ENCODE data around the gene MAP1S.

MAP1S gene

GRCh38 chr19:17688853-17689595, 30.3 kb upstream of the MAP1S start:
- DNase-seq (ENCODE audit: low read depth), result no peak

DNA sequence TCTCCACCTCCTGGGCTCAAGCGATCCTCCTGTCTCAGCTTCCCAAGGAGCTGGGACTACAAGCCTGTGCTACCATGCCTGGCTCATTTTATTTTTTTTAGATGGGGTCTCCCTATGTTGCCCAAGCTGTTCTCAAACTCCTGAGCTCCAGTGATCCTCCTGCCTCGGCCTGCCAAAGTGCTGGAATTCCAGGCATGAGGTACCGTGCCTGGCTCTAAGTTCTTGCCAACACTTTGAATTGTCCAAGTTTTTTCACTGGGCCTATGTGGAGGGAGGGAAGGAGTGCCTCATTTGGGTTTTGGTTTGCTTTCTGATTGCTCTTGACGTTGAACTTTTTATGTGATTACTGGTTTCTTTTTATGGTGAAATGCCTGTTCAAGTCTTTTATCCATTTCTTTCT, 26.7 kb upstream of the MAP1S start:
- no peak for DNase-seq (ENCODE audit: low read depth)

DNA sequence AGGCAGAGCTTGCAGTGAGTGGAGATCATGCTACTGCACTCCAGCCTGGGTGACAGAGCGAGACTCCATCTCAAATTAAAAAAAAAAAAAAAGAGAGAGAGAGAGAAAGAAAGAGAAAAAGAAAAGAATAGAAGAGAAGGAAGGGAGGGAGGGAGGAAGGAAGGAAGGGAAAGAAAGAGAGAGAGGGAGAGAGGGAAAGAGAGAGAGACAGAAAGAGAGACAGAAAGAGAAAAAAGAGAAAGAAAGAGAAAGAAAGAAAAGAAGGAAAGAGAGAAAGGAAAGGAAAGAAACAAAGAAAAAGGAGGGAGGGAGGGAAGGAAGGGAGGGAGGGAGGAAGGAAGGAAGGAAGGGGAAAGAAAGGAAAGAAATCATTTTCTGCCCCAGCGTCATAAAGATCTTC, 24.1 kb upstream of the MAP1S start:
- no peak for DNase-seq (ENCODE audit: low read depth)

- no peak for DNase-seq (ENCODE audit: low read depth)
Observed at GRCh38 chr19:17703824-17704463, 15.3 kb upstream of the MAP1S start.

DNA sequence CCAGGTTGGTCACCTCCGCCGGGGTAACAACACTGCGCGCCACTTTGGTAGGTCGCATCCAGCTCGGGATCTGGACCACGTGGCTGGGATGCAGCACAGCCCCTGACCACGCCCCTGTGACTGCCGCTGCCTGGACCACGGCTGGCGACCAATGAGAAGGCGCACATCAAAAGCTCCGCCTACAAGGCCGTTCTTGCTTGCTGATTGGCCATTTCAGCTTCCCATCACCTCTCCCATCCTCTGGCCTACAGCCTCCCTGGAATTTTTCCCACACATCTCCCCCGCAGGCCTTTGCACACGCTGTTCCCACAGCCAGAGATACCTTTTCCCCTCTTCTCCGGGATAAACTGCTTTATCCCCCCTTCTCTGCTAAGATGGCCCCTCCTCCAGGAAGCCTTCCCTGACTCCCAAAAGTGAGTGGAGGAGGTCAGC, 12.5 kb upstream of the MAP1S start:
- DNase-seq (ENCODE audit: low read depth), result no peak

- no peak for DNase-seq (ENCODE audit: low read depth)
Observed at GRCh38 chr19:17711851-17712250, 7.4 kb upstream of the MAP1S start.

GRCh38 chr19:17716309-17716929, 2.9 kb upstream of the MAP1S start:
- DNase-seq (ENCODE audit: low read depth), result no peak

- DNase-seq (ENCODE audit: low read depth), result no peak
Observed at GRCh38 chr19:17718550-17718946, 732 bp upstream of the MAP1S start.

DNA sequence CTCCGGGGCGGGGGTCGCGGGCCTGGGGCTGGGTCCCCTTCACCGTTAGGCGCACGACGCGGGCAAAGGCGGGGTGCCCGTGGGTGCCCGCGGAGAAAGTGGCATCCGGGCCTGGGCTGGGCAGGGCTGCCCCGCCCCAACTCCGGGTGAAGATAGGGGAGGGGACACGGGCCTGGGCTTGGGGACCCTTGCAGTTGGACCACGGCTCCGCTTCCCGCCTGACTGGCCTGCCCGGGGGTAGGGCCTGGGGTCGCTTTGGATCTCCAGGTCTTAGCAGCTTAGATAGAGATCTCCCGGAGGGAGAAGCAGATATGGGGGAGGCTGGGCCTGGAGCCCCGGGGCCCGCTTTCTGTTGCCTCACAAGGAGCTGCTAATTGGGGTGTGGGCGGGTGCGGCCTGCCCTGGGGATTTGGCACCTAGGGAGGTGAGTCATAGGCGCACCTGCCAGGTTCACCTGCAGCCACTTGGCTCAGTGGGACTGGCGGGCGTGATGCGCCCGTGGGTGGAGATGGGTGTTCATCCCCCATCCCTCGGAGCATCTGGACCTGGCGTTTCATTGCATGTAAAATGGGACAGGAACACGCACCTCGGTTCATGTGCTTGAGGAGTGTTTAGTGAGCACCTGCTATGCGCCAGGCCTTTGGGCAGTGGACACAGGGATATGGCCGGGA, 585 bp downstream of the MAP1S start:
- DNase-seq (ENCODE audit: low read depth), result no peak

DNA sequence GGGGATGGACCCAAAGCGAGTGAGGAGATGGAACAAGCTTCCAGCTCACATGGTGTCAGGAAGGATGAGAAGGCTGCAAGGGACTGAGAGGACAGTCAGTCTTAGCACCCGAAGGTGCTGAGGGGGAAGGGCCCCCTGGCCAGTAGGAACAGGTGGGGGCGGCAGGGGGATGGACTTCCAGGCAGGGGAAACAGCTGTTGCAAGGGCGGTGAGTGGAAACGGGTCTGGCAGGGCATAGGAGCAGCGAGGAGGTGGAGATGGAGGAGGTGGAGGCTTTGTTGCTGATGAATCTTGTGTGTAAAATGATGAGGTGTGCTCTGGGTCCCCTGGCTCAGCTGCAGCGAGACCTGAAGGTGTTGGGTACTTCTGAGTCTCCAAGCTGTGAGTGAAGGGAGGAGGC, 1.2 kb downstream of the MAP1S start:
- no peak for DNase-seq (ENCODE audit: low read depth)

- no peak for DNase-seq (ENCODE audit: low read depth)
Observed at GRCh38 chr19:17721111-17721628, 1.9 kb downstream of the MAP1S start.

GRCh38 chr19:17721821-17722220, 2.5 kb downstream of the MAP1S start:
- no peak for DNase-seq (ENCODE audit: low read depth)

DNA sequence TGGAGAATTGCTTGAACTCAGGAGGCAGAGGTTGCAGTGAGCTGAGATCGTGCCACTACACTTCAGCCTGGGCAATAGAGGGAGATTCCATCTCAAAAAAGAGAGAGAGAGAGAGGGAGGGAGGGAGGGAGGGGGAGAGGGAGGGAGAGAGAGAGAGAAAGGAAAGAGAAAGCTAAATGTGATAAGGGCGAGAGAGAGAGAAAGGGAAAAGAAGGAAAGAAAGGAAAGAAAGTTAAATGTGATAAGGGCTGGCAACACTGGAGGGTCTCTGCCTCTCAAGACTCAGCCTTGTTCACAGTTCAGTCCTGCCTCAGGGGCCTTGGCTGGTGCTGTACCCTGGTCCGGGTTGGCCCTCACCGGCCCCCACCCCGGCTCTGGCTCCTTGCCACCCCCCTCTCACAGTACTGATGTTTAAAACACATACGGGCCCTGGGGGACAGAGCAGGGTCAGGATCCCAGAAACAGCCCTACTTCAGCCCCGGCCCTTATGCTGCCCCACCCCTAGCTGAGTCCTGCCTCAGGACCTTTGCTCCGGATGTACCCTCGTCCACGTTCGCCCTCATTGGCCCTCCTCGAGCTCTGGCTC, 3.5 kb downstream of the MAP1S start:
- no peak for DNase-seq (ENCODE audit: low read depth)

- no peak for DNase-seq (ENCODE audit: low read depth)
Observed at GRCh38 chr19:17724655-17725054, 5.4 kb downstream of the MAP1S start.

- no peak for DNase-seq (ENCODE audit: low read depth)
Observed at GRCh38 chr19:17725422-17726078, 6.3 kb downstream of the MAP1S start.

- DNase-seq (ENCODE audit: low read depth), result no peak
Observed at GRCh38 chr19:17726136-17726741, 7.0 kb downstream of the MAP1S start.

DNA sequence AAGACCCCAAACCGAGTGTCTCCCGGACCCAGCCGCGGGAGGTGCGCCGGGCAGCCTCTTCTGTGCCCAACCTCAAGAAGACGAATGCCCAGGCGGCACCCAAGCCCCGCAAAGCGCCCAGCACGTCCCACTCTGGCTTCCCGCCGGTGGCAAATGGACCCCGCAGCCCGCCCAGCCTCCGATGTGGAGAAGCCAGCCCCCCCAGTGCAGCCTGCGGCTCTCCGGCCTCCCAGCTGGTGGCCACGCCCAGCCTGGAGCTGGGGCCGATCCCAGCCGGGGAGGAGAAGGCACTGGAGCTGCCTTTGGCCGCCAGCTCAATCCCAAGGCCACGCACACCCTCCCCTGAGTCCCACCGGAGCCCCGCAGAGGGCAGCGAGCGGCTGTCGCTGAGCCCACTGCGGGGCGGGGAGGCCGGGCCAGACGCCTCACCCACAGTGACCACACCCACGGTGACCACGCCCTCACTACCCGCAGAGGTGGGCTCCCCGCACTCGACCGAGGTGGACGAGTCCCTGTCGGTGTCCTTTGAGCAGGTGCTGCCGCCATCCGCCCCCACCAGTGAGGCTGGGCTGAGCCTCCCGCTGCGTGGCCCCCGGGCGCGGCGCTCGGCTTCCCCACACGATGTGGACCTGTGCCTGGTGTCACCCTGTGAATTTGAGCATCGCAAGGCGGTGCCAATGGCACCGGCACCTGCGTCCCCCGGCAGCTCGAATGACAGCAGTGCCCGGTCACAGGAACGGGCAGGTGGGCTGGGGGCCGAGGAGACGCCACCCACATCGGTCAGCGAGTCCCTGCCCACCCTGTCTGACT, 7.9 kb downstream of the MAP1S start:
- DNase-seq (ENCODE audit: low read depth), result no peak

DNA sequence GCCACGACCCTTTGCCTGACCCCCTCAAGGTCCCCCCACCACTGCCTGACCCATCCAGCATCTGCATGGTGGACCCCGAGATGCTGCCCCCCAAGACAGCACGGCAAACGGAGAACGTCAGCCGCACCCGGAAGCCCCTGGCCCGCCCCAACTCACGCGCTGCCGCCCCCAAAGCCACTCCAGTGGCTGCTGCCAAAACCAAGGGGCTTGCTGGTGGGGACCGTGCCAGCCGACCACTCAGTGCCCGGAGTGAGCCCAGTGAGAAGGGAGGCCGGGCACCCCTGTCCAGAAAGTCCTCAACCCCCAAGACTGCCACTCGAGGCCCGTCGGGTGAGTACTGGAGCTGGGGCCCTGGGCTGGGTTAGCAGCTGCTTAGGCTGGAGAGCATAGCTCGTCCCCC, 8.6 kb downstream of the MAP1S start:
- no peak for DNase-seq (ENCODE audit: low read depth)

GRCh38 chr19:17733127-17733526, 13.8 kb downstream of the MAP1S start:
- DNase-seq (ENCODE audit: low read depth), result no peak

GRCh38 chr19:17734146-17734545, 14.9 kb downstream of the MAP1S start:
- no peak for DNase-seq (ENCODE audit: low read depth)
